NCI-H1105 treated with DMSO at 0.1 percent for 48 hours (cell line): ENCODE measurements around the gene TOLLIP.

ENCODE experiments used
- DNase-seq: peaks from one replicate; lab custom pipeline; 2025; lab: John Stamatoyannopoulos, UW

TOLLIP gene

GRCh38 chr11:1297576-1298473 is 11.6 kb downstream of the TOLLIP start:
- DNase-seq = no peak

DNA sequence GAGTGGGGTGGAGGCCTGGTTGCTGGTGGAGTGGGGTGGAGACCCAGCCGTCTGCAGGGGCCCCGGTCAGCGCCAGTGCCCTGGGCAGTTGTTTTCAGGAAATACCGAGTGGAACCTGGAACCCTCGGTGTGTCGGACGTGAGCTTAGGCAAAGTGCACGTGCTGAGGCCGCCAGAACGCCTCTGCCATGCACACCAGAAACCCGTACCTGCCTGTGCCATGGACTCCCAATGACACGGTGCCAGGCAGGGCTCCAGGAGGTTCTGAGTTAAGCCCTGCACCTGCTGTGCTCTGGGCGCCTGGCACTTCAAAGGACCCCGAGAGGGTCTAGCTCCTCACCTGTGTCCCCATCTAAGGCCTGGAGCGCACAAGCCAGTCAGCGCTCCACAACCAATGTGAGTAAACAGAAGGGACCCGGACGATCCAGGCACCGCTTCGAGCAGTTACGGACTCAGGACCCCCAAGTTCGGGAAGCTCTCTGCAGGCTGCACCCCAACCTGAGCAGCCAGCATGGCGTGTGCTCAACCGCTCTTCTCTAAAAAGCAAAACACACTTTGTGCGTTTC is 12.3 kb downstream of the TOLLIP start:
- no peak for DNase-seq

DNA sequence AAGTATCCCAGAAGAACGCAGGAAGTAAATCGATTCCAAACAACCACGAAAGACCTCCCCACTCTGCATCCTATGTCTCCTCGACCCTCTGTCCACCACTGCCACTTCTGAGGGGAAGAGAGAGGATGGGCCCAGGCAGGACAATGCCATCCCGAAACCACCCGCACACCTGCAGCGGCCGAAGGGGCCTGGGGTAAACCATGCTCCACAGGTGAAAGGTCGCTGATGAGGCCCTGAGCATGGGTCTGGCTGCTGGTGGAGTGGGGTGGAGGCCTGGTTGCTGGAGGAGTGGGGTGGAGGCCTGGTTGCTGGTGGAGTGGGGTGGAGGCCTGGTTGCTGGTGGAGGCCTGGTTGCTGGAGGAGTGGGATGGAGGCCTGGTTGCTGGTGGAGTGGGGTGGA is 13.1 kb downstream of the TOLLIP start:
- no peak for DNase-seq

DNA sequence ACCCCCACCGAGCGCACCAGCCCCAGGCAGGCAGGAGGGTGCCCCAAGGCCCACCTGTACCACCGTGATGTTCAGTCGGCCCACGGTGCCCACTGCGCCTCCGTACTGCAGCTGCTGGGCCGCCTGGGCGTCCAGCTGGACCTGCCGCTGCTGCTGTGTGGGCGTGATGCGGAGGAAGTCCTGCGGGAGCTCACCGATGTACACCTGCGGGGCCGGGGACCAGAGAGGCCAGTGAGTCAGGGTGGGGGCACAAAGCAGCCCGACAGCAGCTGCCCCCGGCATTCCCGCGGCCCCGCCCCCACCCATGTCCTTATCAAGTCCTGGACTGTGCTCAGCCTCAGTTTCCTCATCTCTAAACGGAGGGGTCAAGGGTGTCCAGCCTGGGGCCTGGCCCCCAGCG is 13.8 kb downstream of the TOLLIP start:
- DNase-seq = no peak

- DNase-seq = no peak
Measured at GRCh38 chr11:1295086-1295485, 14.3 kb downstream of the TOLLIP start.

GRCh38 chr11:1293619-1294015 is 15.8 kb downstream of the TOLLIP start:
- DNase-seq = no peak

DNA sequence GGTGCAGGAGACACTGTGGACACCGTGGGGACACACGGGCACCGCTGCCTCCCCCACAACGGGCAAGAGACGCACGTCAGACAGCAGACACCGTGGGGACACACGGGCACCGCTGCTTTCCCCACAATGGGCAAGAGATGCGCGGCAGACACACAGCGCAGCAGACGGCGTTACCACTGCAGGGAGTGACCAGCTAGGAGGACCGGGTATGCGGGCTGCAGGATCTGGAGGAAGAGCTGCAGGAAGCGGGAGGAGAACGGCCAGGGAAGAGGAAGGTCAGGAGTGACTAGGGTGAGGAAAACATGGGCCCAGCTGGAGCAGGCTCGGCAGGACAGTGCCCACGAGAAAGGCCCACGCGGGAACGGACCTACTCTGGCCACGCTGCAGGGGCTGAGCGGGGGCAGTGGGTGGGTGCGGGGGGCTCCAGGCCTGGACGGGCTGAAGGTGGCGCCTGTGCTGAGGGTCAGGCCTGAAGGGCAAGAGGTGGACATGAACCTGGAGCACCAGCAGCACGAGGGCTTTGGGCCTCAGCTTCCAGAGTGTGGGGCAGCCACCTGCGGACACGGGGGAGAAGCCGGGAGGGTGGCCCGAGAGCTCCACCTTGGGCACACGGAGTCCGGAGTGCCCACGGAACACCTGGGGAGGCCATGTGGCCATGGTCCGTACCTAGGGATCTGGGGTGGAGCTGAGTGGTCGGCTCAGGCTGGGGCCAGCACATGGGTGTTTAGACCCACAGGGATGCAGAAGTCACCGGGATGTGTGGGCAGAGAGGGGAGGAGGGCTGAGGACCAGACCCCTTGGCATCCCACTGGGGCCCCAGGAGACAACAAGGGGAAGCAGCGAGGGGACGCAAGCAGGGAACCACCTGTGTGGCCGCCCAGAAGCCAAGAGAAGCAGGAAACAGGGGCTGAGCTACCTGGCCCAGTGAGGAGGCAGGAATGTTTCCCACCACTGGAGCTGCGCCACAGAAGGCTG is 16.5 kb downstream of the TOLLIP start:
- DNase-seq = no peak

GRCh38 chr11:1292018-1292643 is 17.3 kb downstream of the TOLLIP start:
- no peak for DNase-seq

DNA sequence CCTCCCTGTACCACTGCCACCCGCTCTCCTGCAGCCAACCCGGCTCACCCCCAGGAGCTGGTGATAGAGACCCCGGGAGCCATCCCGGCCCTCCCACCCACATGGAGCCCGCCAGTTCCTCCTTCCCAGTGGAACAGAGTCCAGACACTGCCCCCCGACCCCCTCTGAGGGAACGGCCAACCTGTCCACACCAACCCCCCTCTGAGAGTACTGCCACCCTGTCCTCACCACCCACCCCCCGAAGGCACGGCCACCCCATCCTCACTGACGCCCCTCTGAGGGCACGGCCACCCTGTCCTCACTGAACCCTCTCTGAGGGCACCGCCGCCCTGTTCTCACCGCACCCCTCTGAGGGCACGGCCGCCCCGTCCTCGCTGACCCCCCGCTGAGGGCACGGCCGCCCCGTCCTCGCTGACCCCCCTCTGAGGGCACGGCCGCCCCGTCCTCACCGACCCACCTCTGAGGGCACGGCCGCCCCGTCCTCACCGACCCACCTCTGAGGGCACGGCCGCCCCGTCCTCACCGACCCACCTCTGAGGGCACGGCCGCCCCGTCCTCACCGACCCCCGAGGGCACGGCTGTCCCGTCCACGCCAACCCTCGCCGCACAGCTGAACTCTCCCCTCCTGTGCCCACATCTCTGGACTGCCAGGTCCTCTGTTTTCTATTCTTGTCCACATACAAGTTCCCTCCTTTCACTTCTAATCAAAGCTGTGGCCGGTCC is 18.0 kb downstream of the TOLLIP start:
- no peak for DNase-seq

GRCh38 chr11:1290052-1291040 is 19.1 kb downstream of the TOLLIP start:
- no peak for DNase-seq

GRCh38 chr11:1289211-1289935 is 20.1 kb downstream of the TOLLIP start:
- DNase-seq = no peak

GRCh38 chr11:1288426-1289151 is 20.8 kb downstream of the TOLLIP start:
- DNase-seq = no peak

DNA sequence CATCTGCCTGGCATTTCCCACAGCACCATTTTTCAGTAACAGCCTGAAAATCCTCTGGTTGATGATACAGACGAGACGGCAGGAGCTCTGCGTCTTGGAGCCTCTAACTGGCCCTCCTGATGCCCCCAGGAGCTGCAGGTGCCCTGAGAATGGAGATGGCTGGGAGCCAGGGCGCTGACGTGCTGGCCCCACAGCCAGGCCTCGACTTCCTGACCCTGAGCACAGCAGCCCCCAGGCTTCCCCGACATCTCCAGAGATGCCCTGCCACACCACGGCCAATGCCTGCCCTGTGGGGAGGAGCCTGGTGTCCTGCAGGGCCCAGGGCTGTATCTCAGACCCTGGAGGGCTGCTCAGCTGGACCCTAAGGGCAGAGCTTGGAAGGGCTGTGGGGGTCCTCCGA is 21.5 kb downstream of the TOLLIP start:
- no peak for DNase-seq

- DNase-seq = no peak
Measured at GRCh38 chr11:1285876-1286275, 23.6 kb downstream of the TOLLIP start.

DNA sequence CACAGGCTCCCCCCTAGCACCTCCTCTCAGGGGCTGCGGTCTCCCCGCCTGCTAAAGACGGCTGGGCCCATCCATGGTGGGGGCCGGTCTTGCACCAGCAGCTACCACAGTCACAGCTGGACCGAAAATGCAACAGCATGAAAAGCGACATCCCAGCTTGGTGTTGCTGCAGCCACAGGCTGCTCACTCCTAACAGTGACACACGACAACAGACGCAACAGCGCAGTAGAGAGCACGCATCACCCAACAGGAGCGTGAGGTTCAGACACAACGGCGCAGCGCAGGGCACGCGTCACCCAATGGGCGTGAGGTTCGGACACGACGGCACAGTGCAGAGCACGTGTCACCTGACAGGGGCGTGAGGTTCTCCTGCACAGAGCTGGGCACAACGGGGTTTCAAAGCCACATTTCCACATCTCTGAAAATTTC is 24.1 kb downstream of the TOLLIP start:
- no peak for DNase-seq

DNA sequence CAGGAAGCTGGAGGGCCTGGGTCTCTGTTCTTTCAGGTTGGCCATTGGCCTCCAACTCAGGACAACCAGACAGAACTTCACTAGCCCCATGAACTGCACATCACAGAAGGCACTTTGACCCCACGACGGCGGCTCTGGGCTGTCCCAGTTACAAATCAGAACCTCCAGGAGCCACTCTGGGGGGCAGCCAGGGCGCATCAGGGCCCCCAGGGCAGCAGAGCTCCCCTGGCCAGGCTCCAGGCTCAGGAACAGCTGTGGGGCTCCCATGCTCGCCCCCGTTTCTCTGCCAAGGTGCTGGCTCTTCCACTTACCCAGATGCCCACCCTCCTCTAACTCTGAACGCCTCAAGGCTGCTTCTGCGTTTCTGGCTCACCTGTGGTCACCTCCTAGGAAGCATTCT is 25.5 kb downstream of the TOLLIP start:
- DNase-seq = no peak

- no peak for DNase-seq
Measured at GRCh38 chr11:1283091-1283511, 26.3 kb downstream of the TOLLIP start.

- no peak for DNase-seq
Measured at GRCh38 chr11:1281974-1282365, 27.5 kb downstream of the TOLLIP start.
